ENCODE results near the gene SLC24A3. TPM values are rescaled to one million over a fixed set of nuclear protein-coding genes. Genes with fewer than 3 reads are reported as not detected.

Gene SLC24A3
- total RNA-seq, 1 donor from 2014 or later: 0.51 TPM

- H3K4me1 Mint-ChIP-seq: no peaks in the 10 kb centered on the region
- H3K9me3 Mint-ChIP-seq: peaks cover 4% of the 10 kb centered on the region
- no peak overlapping the region for H3K4me3 Mint-ChIP-seq
- peaks cover 21% of the 10 kb centered on the region for H3K27me3 Mint-ChIP-seq (ENCODE audit: low read depth)
- no peak overlapping the region for H3K27ac Mint-ChIP-seq (ENCODE audit: unreplicated experiment)
- no peak for DNase-seq (ENCODE audit: low read depth, low spot score)
- H3K36me3 Mint-ChIP-seq (ENCODE audit: low read depth): peaks cover 2% of the 10 kb centered on the region
- TF ChIP-seq, protein P1, sequence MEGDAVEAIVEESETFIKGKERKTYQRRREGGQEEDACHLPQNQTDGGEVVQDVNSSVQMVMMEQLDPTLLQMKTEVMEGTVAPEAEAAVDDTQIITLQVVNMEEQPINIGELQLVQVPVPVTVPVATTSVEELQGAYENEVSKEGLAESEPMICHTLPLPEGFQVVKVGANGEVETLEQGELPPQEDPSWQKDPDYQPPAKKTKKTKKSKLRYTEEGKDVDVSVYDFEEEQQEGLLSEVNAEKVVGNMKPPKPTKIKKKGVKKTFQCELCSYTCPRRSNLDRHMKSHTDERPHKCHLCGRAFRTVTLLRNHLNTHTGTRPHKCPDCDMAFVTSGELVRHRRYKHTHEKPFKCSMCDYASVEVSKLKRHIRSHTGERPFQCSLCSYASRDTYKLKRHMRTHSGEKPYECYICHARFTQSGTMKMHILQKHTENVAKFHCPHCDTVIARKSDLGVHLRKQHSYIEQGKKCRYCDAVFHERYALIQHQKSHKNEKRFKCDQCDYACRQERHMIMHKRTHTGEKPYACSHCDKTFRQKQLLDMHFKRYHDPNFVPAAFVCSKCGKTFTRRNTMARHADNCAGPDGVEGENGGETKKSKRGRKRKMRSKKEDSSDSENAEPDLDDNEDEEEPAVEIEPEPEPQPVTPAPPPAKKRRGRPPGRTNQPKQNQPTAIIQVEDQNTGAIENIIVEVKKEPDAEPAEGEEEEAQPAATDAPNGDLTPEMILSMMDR (conservative IDR thresholded peaks at IDR 0.05): no peak
These were observed 172.5 kb downstream of the SLC24A3 start for GRCh38 chr20:19384940-19385339.

DNA sequence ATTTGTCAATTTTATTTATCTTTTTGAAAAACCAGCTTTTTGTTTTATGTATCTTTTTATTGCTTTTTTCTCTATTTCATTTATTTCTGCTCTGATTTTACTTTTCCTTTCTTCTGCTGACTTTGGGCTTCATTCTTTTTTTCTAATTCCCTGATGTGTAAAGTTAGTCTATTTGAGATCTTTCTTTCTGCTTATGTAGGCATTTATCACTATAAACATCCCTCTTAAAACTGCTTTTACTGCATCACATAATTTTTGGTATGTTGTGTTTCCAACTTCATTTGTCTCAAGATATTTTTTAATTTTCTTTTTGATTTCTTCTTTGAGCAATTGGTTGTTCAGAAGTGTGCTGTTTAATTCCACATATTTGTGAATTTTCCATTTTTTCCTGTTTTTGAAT, 174.8 kb downstream of the SLC24A3 start:
- H3K36me3 Mint-ChIP-seq (ENCODE audit: low read depth): peaks cover 3% of the 10 kb centered on the region
- no peak overlapping the region for H3K4me3 Mint-ChIP-seq
- DNase-seq (ENCODE audit: low read depth, low spot score): no peak

GRCh38 chr20:19392344-19393130, 180.1 kb downstream of the SLC24A3 start:
- TF ChIP-seq, protein P1 (conservative IDR thresholded peaks at IDR 0.05): no peak
- Mint-ChIP-seq H3K27ac (ENCODE audit: unreplicated experiment) (no peak overlapping the region), H3K4me1 (no peaks in the 10 kb centered on the region), H3K4me3 (no peak overlapping the region), H3K9me3 (peaks cover 10% of the 10 kb centered on the region), H3K36me3 (ENCODE audit: low read depth) (peaks cover 8% of the 10 kb centered on the region), H3K27me3 (ENCODE audit: low read depth) (no peaks in the 10 kb centered on the region)
- DNase-seq (ENCODE audit: low read depth, low spot score): no peak

More for the DNA sequence above, 174.8 kb downstream of the SLC24A3 start:
- Mint-ChIP-seq H3K9me3 (peaks cover 4% of the 10 kb centered on the region), H3K27ac (ENCODE audit: unreplicated experiment) (no peak overlapping the region), H3K27me3 (ENCODE audit: low read depth) (peaks cover 14% of the 10 kb centered on the region), H3K4me1 (no peaks in the 10 kb centered on the region)
- TF ChIP-seq, protein P1 (conservative IDR thresholded peaks at IDR 0.05): no peak

DNA sequence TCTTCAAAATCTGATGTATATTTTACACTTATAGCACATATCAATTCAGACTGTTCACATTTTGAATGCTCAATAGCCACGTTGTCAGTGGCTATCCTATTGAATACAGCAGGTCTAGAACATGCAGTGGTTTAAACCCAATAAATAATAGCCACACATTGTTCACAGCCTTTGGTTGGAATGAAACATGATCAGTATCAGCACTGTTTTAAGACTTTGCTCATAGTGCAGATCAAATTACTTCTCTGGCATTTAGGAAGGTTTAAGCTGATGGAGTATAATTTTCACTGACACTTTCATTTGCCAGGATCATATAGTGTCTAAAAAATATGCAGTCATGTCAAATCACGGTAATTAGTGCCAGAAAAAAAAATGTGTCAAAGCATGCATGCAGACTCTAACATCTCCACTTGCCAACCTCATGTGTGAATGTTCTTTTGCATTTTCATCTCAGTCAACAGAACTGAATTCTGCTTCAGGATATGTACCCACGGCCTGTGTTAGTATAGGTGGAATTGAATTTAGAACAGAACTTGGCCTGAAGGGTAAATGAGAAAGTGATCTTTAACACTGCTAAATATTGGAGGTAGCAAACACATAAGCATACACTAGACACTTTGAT, 184.1 kb downstream of the SLC24A3 start:
- Mint-ChIP-seq H3K27ac (ENCODE audit: unreplicated experiment) (no peak overlapping the region), H3K36me3 (ENCODE audit: low read depth) (peaks cover 10% of the 10 kb centered on the region), H3K27me3 (ENCODE audit: low read depth) (no peaks in the 10 kb centered on the region), H3K9me3 (peaks cover 12% of the 10 kb centered on the region), H3K4me3 (no peak overlapping the region), H3K4me1 (no peaks in the 10 kb centered on the region)
- TF ChIP-seq, protein P1 (conservative IDR thresholded peaks at IDR 0.05): no peak
- no peak for DNase-seq (ENCODE audit: low read depth, low spot score)

GRCh38 chr20:19397226-19397625, 184.8 kb downstream of the SLC24A3 start:
- H3K4me1 Mint-ChIP-seq: no peaks in the 10 kb centered on the region
- peaks cover 10% of the 10 kb centered on the region for H3K36me3 Mint-ChIP-seq (ENCODE audit: low read depth)
- H3K27me3 Mint-ChIP-seq (ENCODE audit: low read depth): peaks cover 2% of the 10 kb centered on the region
- no peak for DNase-seq (ENCODE audit: low read depth, low spot score)
- no peak overlapping the region for H3K27ac Mint-ChIP-seq (ENCODE audit: unreplicated experiment)
- H3K9me3 Mint-ChIP-seq: peaks cover 12% of the 10 kb centered on the region
- TF ChIP-seq, protein P1 (conservative IDR thresholded peaks at IDR 0.05): no peak
- H3K4me3 Mint-ChIP-seq: no peak overlapping the region
